Thyroid gland (tissue), 4 donors: ENCODE measurements around the gene PRLR. TPM values are rescaled to one million over a fixed set of nuclear protein-coding genes. Genes with fewer than 3 reads are reported as not detected.
"Not testable (repeated sequence)": the region's sequence is repeated elsewhere in the genome, so short reads cannot be mapped to it uniquely, and the experiment has no call there.

Experiments
- DNase-seq, 2 donors: peaks; one replicate each; pipeline ENCODE4 v3.0.0-alpha.2; 2019
- H3K27ac ChIP-seq, 3 donors: fragments of 200-600 bp; sonication (generic); 1 replicate in 2 of 3; 2 replicates in 1 of 3; pipeline ENCODE4 v1.5.1; 2016 to 2019; ENCODE audit warnings: mild to moderate bottlenecking in 1 of 3, moderate library complexity in 1 of 3
- H3K27me3 ChIP-seq: fragments of 200-600 bp; sonication (generic); one replicate; pipeline ENCODE4 v1.5.1; 2019
- H3K36me3 ChIP-seq, 2 donors: fragments of 200-600 bp; sonication (generic); one replicate each; pipeline ENCODE4 v1.5.1; 2016 to 2019
- H3K4me1 ChIP-seq, 2 donors: fragments of 200-600 bp; sonication (generic); one replicate each; pipeline ENCODE4 v1.5.1; 2017 to 2019
- H3K4me3 ChIP-seq, 3 donors: fragments of 200-600 bp; sonication (generic); replicated peaks in 1 of 3; 1 replicate in 2 of 3; 2 replicates in 1 of 3; pipeline ENCODE4 v1.5.1; 2016; ENCODE audit warnings: mild to moderate bottlenecking in 1 of 3
- H3K9me3 ChIP-seq: fragments of 200-600 bp; sonication (generic); one replicate; pipeline ENCODE4 v1.5.1; 2017
- CTCF ChIP-seq, 6 experiments: fragments of 200-600 bp in 3 of 6; fragments of 450-650 bp in 3 of 6; sonication (generic) in 3 of 6; IDR thresholded peaks; one replicate each; pipeline ENCODE4 v1.5.1; 2016 to 2019; ENCODE audit warnings: antibody characterized with exemption in 6 of 6, mild to moderate bottlenecking in 2 of 6, inconsistent platforms in 1 of 6, moderate library complexity in 1 of 6
- POLR2A ChIP-seq, 2 donors: fragments of 450-650 bp; IDR thresholded peaks; one replicate each; pipeline ENCODE4 v1.6.1; 2017; ENCODE audit warnings: antibody characterized with exemption in 2 of 2, mild to moderate bottlenecking in 2 of 2, moderate library complexity in 1 of 2
- WGBS, 2 donors: methylation state at CpG; one replicate each; pipeline ENCODE4 v1.1.5; 2017; 5-methylcytosine and 5-hydroxymethylcytosine counted together
- intact Hi-C: fragments of 100-400 bp; cut with DNase I; formaldehyde crosslinking; loops from one replicate; pipeline ENCODE4 v1.15.1; 2023
- total RNA-seq, 4 donors: library from RNA; depleted of rRNA; stranded (reverse); fragments of >200 nt; gene quantifications; one replicate each; pipeline ENCODE4 v1.2.3, GENCODE V29; 2016

The PRLR gene
- total RNA-seq, 4 donors from 2014 or later: 0.20 to 1.7 (median 0.22) TPM; not detected in 1

DNA sequence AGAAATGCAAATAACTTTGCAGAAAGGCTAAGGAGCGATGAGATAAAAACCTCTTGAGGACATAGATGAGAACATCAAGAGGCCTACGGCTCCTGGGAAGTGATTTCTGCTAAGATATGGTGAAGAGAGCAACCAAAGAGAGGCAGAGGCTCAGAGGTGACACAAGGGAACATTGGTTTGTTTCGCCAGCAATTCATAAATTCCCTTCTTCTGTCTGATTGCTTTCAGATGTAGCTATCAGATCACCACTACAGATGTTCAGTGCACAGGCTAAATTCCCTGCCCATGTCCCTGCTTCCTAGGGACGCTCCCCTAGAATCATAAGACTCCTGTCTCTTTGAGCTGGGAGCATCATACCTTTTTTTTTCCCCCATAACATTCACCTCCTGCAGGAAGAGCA is 193.8 kb downstream of the PRLR start:
- WGBS, 2 donors: 77 to 79% methylated on average over 4 of the region's 4 CpGs
- H3K27ac ChIP-seq: no peak overlapping the region
- H3K4me3 ChIP-seq: no peak overlapping the region
- no peaks in the 10 kb centered on the region for H3K9me3 ChIP-seq
- H3K4me1 ChIP-seq: no peaks in the 10 kb centered on the region
- intact Hi-C loops: no loop called here
- H3K27me3 ChIP-seq: no peaks in the 10 kb centered on the region
- DNase-seq: no peak
- H3K36me3 ChIP-seq: no peaks in the 10 kb centered on the region
- TF ChIP-seq POLR2A (IDR thresholded peaks at IDR 0.05) (no peak), CTCF (IDR thresholded peaks at IDR 0.05) (no peak)

GRCh38 chr5:35035929-35036328 is 194.4 kb downstream of the PRLR start:
- DNase-seq, H3K4me1 ChIP-seq, H3K36me3 ChIP-seq, H3K27me3 ChIP-seq, H3K27ac ChIP-seq, H3K9me3 ChIP-seq, intact Hi-C loops, H3K4me3 ChIP-seq: not testable (repeated sequence)
- 67 to 85% methylated on average over 4 of the region's 4 CpGs for WGBS, 2 donors

- H3K27ac ChIP-seq: no peak overlapping the region
- WGBS, 2 donors: 81 to 82% methylated on average over 3 of the region's 3 CpGs
Measured at GRCh38 chr5:35035271-35035670, 195.0 kb downstream of the PRLR start.

DNA sequence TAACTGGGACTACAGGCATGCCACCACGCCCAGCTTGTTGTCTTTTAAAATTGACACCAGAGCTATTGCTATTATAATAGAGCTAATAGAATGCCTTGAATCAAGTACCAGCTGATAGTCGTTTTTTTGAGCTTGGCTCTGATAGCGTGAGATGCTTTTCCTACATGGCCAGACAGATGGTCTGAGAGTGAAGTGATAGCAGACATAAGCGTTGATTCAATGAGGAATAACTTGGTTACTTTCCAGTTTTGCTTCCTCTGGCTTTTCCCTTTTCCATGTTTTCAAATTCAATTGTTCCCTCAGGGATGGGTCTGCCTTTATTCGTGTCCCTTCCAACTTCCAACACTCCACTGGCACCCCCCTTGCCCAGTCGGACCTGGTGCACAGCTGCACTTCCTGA is 197.9 kb downstream of the PRLR start:
- no peaks in the 10 kb centered on the region for H3K27me3 ChIP-seq
- TF ChIP-seq CTCF (IDR thresholded peaks at IDR 0.05) (no peak), POLR2A (IDR thresholded peaks at IDR 0.05) (no peak)
- no peaks in the 10 kb centered on the region for H3K4me1 ChIP-seq
- intact Hi-C loops: no loop called here
- H3K27ac ChIP-seq: no peak overlapping the region
- no peak for DNase-seq
- 74 to 76% methylated on average over 6 of the region's 6 CpGs for WGBS, 2 donors
- H3K9me3 ChIP-seq: no peaks in the 10 kb centered on the region
- H3K36me3 ChIP-seq: no peaks in the 10 kb centered on the region
- H3K4me3 ChIP-seq: no peak overlapping the region

More at GRCh38 chr5:35035271-35035670, 195.0 kb downstream of the PRLR start:
- H3K9me3 ChIP-seq: no peaks in the 10 kb centered on the region
- H3K36me3 ChIP-seq: no peaks in the 10 kb centered on the region
- H3K27me3 ChIP-seq: no peaks in the 10 kb centered on the region
- H3K4me3 ChIP-seq: no peak overlapping the region
- TF ChIP-seq POLR2A (IDR thresholded peaks at IDR 0.05) (no peak), CTCF (IDR thresholded peaks at IDR 0.05) (no peak)
- H3K4me1 ChIP-seq: no peaks in the 10 kb centered on the region
- no peak for DNase-seq
- intact Hi-C loops: no loop called here

GRCh38 chr5:35031276-35031675 is 199.0 kb downstream of the PRLR start:
- DNase-seq: no peak
- intact Hi-C loops: no loop called here
- TF ChIP-seq CTCF (IDR thresholded peaks at IDR 0.05): no peak
- Histone ChIP-seq H3K4me3 (no peak overlapping the region), H3K27ac (no peak overlapping the region), H3K9me3 (no peaks in the 10 kb centered on the region), H3K27me3 (no peaks in the 10 kb centered on the region), H3K36me3 (no peaks in the 10 kb centered on the region), H3K4me1 (no peaks in the 10 kb centered on the region)
- 74 to 75% methylated on average over 5 of the region's 5 CpGs for WGBS, 2 donors
